Suppressor macrophage treated with lipopolysaccharide for 1 hour (primary cell): ENCODE measurements around the gene NHEJ1.

ENCODE experiments used
- DNase-seq, 3 donors: peaks; one replicate each; pipeline ENCODE4 v3.0.0-alpha.2; 2020 to 2022

The NHEJ1 gene

DNA sequence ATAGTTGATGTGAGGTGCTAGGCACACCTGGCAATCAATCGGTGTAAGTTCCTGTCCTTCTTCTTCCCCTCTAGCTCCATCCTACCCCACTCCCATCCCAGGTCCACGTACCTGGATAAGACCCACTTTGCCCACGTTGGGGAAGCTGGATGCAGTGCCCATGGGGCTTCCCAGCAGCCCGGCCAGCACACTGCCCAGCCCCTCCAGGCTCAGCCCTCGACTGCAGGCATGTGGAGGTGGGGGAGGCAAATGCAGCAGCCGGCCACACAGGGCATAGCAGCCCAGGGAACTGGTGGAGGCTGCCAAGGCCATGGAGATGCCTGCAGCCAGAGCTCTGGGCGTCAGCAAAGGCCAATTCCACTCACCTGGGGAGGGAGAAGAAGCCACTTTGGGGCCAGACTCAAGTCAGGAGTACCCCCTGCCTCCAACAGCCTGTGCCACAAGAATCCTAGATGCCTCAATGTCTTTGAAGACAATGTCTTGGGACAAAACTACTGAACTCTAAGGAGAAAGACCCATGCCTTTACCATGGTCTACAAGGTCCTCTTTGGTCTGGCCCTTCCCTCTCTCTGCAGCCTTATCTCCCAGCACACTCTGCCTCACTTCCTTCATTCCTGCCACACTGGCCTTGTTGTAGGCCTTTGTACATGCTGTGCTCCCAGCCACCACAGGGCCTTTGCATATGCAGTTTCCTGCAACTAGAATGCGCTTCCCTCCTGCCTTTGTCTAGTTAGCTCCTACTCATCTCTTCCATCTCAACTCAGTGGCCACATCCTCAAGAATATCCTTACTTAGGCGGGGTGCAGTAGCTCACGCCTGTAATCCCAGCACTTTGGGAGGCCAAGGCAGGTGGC, 4.7 kb upstream of the NHEJ1 start:
- no peak for DNase-seq

DNA sequence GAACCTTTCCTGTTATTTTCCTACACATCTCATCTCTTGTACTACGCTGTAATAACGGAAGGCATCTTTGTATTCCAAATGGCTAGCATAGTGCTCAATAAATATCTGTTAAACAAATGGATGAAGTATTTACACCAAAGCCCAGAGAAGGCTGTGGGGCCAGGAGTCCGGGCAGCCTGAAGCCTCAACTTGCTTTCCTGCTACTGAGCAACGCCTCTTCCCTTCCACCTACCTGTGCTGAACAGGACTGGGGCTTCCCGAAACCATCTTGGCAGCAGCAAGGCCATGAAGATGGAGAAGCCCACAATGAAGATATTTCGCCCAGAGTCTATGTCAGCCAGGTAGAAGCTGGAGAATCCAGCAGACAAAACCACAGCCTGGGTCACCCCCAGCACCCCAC, 2.5 kb upstream of the NHEJ1 start:
- no peak for DNase-seq

DNA sequence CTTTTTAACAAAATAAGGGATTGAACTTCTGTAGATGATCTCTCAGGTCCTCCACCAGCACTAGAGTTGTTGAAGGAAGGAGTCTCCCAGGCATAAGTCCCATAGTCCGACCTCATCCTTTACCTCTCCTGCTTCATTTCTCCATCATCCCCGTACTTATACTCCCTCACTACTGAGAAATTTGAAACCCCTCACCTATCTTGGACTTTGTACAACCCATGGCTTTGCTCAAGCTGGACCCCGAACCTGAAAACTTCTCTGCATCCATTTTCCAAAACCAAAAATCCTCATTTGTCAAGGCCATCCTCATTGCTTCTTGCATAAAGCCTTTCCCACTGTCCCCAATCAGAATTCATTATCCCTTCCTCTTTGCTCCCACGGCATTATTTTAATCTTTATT, 482 bp upstream of the NHEJ1 start:
- DNase-seq: no peak

DNA sequence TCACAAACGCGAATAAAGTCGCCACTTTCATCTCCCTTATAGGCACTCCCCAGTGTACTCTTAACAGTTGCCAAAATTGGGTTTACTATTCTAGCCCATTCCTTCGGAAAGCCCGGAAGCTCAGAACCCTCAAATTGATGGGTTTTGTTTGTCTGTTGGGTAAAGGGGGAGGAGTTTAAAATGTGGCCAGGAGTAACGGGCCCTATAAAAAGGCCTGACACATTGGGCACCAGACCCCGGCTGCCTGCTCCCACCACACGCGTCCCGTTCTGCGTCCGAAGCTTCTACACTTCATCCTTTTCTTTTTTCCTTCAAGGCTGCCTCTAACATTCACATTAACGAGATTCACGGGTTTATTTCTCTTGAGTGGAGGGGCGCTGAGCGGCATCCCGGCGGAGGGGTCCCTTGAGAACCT, 837 bp downstream of the NHEJ1 start:
- DNase-seq: no peak

GRCh38 chr2:219158586-219158985, 2.0 kb downstream of the NHEJ1 start:
- DNase-seq: no peak

DNA sequence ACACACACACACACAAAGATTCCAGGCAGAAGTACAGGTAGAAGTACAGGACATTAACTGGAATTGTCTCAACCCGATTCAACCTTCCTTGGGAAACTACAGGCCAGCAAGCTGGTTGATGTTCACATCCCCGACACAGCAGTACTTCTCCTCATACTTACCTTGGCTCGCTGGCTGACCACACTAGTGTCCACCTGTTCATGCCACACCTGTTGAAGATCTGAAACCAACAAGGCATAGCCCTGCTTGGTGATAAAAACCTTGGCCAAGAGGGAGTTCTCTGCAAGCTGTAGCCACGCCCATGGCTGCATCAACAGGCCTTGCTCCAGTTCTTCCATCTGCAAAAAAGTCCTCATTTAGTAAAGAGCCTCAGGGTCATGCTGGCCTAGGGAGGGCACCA, 2.6 kb downstream of the NHEJ1 start:
- DNase-seq: no peak

- DNase-seq: no peak
These were observed 3.2 kb downstream of the NHEJ1 start for GRCh38 chr2:219157396-219157795.

DNA sequence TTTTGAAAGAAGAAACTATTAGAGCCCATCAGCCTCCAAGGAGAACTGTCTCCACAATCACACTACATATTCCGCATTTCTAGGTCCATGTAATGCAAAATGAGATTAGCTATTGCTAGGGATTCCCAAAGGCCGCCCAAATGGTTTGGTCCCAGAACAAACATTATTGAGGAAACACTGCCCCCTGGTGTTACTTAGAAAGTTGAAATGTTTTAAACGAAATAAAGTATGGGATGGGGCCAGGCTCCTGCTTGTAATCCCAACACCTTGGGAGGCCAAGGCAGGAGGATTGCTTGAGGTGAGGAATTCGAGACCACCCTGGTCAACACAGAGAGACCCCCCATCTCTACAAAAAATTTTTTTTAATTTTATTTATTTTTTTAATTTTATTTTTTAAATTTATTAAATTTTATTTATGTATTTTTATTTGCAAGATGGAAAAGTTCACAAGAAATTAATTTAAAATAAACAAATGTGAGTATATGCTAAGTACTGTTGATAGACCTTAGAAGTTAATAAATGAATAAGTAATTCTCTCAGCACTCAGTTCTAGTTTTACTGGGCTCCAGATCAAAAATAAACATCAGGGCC, 5.5 kb downstream of the NHEJ1 start:
- DNase-seq: peak; percentile 86 to 93 (median 87)

- no peak for DNase-seq
These were observed 10.9 kb downstream of the NHEJ1 start for GRCh38 chr2:219149667-219150066.

DNA sequence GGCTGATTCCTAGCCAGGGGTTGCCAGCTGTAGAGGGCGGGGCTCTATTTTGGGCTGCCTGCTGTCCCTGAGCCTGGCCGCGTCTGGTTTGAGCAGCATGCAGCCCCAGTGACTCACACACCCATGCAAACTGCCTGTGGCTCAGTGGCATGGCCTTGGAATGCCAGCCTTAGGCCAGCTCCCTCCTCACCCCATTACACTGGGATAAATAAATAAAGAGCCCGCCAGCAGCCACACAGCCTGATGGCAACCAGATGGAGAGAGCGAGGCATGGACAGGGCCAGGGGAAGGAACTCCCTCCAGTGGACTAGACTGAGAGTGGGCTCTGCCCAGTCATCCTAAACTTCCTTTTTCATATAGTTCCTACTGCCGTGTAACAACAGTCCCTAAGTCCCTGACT, 18.3 kb downstream of the NHEJ1 start:
- peak in 1 of 3 donors; percentile 19 for DNase-seq

GRCh38 chr2:219140722-219141121, 19.9 kb downstream of the NHEJ1 start:
- no peak for DNase-seq

GRCh38 chr2:219133976-219134375, 26.6 kb downstream of the NHEJ1 start:
- DNase-seq: no peak

DNA sequence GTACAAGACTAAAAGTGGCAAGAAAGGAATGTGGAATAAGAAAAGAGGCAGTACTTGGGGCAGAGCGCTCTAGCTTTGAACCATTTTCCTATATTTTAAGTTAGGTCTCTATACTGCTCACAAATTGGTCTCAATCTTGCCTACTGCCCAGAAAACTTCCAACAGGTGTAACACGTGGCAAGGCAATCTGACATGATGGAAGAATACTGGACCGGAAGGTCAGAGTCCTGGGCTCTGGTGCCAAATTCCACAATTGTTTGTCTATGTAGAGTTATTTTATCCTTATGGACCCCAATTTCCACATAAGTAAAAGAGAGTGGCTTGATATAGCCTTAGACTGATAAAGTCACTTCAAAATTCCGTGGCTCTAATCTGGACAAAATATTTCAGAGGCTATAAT, 28.9 kb downstream of the NHEJ1 start:
- no peak for DNase-seq

DNA sequence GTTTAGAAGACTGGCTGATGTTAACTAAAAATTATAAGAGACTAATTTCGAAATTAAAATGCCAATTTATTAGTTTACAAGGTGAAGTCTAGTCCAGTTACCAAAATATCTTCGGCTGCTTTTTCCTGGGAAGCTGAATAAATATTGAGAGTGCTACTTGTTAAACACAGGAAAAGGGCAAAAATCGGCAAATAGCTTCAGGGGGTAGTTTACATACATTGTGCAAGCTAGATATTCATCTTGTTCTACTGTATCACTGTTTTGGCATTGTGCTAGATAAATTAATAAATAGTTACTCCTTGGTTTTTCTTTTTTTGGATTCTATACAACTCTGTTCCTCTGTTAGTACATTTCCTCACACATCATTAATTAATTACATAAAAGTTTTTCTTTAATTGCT, 29.3 kb downstream of the NHEJ1 start:
- no peak for DNase-seq

DNA sequence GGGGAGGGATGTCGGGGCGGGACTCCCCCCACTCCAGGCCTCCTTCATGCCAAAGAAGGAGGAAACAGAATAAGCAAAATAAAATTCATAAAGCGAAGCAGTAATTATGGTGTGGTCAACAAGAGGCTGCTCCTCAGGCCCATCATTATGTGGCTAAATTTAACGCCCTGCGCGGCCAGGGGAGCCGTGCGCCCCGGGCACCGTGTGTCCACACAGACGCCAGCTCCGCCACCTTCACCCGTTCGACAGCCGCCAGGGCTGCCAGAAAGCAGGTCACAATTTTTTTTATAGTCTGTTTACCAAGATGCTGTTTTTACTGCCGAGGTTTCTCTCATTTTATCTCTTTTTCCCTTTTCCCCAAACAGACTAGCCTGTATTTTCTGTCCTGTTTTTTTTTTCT, 31.0 kb downstream of the NHEJ1 start:
- no peak for DNase-seq

DNA sequence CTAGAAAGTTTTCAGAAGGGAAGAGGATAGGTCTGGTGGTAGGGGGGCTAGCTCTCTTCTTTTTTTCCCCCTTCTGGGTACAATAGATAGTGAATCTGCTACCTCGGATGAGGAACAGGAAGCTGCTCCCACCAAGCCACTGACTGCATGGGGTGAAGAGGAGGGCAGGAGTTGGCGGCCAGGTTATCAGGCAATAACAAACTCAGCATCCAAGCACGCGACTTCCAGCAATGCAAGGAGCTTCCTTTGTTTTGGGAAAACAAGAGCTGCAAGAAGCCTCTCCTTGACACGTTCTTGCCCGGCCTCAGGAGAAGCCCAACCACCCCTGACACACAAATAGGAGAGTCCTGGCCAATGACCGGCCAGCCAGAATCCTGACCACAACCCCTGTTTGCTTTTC, 32.2 kb downstream of the NHEJ1 start:
- DNase-seq: no peak

DNA sequence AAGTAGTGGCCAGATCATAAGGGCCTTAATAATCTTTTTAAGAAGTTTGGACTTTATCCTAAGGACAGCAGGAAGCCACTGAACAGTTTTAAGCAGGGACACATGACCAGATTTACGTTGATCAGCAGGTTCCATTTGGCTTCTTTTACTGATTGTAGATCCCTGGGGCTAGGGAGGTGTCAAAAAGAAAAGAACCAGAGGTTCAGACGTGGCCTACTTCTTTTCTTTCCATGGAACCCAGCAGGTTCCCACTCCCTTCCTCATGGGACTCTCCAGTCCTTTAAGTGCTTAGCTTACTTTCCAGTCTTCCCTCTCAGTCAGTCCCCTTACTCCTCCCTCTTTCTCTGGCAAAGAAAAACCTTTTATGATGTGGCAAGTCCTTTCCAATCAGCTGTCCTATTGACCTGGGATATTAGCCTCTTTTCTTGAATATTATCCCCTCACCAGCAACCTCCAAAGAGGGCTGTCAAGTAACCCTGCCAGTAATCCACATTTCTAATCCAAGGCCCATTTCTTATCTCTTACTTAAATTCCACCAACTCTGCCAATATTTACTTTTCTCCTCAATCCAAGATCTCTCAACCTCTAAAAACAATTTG, 33.5 kb downstream of the NHEJ1 start:
- no peak for DNase-seq

GRCh38 chr2:219126555-219126954, 34.1 kb downstream of the NHEJ1 start:
- no peak for DNase-seq

DNA sequence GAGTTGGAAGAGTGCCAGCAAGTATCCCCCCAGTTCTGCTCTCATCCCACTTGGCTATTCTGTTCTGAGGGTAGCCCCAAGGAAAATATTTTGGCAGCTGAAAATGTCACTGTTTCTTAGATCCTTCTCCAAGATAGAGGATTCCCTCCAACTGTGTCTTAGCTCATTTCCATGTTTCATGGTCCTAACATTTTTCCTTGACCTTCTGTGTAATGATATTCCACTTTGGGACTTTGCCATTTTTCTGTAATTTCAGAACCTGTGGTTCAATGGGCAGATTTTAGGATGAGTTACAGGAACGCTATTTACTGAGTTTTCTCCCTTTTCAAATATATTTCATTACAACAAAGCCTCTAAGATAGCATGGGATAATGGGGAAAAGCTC, 34.7 kb downstream of the NHEJ1 start:
- no peak for DNase-seq

- DNase-seq: peak; percentile 66 to 71 (median 71)
These were observed 35.3 kb downstream of the NHEJ1 start for GRCh38 chr2:219125225-219125885.

- DNase-seq: no peak
These were observed 36.1 kb downstream of the NHEJ1 start for GRCh38 chr2:219124381-219125110.

DNA sequence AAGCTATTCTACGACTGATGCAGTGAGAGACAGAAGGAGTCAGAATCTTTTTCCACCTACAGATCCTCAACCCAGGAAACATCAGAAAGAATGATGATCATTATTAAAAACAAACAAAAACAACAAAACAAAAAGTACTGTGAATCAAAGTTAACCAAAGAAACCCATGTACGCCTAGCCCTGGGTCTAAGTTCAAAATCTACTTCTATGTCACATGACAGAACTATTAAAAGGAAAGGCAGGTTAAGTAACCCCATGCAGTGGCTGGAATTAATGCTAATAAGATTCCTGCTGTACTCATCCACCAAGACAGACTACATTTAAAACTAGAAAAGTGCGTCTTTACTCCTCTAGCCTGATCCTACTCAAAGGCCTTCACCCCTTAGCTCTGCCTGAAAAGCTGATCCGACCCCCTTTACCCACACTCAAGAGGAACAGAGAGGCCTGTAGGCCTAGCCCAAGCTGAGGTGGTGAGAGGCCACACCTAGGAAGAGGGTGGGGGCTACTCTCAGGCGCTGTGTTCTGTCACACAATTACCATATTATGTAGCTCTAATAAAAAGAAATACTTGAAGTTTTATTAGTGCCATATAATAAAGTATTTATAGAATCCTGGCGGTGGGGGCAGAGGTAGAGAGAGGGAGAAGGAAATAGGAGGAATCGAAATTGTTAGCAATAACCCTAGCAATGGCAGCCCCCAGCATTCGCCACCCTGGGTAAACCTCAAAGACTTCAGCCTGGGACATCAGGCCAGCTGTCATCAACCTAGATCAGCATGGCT, 37.1 kb downstream of the NHEJ1 start:
- no peak for DNase-seq
